Cerebellar nuclear complex (tissue), 1 donor: Measurements from ENCODE around the gene FAT3.

Source experiments
- DNase-seq, 2 experiments: peaks; one replicate each; lab custom pipeline; 2025; lab: John Stamatoyannopoulos, UW

The FAT3 gene

DNA sequence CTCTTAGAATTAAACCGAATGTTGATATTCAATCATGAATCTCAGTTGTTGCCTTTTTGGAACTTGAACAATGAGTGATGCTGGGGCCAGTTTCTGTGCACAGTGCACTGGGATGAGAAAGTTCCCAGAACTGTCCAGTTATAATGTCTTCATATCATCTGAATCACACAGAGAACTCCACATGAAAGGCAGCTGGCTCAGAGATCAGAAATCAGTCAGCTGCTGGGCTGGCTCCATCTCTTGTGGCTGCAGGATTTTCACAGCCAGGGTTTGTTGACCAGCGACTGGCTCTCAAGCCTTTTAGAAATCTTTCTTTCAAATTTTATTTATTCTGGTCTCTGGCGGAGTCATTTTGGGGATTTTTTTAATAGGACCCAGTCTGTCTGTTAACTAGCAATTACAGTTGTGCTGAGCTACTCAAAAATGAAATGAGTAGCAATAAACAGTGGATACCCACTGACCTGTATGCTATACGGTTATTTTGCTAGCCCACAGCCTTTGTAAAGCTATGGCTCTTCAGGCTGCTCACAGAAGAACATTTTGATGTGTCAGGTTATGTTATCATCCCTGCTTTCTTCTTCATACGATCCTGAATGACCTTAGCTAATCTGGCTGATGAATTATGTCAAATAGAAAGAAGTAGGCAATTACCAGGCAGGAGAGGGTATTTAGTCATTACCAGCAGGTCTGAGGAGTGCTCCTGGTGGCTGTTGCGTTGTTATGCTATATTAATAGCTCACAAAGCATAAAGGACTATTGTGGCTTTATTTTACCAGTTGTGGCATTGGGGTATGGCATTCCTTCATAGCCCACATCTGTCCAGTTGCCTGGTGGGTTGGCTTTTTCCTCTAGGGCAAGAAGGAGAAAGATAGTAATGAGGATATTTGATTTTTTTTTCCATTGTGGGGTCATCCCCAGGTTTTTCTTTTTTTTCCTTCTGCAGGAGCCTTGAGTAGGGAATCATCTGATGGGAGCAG lies 3.6 kb downstream of the FAT3 start:
- no peak for DNase-seq

DNA sequence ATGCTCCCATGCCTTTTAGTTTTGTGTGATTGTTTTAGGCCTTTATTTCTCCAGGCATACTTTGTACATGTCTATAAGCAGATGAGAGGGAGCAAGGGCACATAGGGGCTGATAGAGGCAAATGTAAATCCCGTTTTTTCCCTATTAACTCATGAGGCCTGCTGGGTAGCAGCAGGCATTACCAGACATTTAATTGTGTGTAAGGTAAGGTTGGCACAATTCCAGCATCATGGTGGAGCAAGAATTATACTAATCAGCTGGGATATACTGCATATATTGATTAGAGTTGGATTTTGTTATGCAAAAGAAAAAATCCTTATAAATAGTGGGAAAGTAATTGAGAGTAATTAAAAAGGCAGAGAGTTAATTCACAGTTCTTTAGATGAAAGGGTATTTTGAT lies 12.2 kb downstream of the FAT3 start:
- no peak for DNase-seq

DNA sequence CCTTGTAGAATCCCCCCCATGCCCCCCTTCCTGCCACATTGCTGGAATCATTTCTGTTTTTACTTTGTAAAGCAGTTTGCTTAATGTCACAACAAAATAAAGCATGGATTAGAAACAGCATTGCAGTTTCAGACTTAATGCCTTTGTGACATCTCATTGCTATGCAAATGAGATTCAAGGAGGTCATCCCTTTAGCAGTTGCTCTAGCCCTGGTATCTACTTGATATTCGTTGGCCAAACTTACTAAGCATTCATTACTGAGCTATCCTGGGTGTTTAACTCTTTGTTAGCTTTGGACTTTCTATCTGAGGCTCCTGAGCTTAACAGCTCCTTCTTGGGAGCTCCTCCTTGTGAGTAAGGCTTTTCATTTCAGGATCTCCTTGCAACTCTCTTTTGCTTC lies 16.3 kb downstream of the FAT3 start:
- no peak for DNase-seq

DNA sequence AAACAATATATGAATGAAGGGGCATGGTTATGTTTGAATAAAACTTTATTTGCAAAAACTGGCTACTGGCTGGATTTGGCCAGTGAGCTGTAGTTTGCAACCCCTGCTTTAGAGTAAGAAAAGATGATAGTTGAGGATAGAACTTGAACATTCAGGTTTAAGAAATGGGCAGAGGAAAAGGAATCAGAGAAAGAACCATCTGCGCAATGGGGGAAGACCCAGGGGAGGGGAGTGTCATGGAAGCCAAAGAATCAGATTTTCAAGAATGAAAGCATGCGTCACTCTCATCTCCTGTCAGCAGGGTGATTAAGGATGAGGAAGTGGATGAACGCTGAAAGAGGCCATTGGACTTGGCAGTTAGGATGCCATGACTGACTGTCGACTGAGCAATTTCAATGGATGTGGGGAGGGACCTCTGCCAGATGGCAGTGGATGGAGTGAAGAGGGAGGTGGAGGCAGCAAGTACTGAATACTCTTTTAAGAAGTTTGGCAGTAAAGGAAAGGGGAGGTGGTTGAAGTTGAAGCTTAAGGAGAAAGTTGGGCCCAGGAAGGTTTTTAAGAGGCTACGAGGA lies 21.2 kb downstream of the FAT3 start:
- DNase-seq: no peak

DNA sequence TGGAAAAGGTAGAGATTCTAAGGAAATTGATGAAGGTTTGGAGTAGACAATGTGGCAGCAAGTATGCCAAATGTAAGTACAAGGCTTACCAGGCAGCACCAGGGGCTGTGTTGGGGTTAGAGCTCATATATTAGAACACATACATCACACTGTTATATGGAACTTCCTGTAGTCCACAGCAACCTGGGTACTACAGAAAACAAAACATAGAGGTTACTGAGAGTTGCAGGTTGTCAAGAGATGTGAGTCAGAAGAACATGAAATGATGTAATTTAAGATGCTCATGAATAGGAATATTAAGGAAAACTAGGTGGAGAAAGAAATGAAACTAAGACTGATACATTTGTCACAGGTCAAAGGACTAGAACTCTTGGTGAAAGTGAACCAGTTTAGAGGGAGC lies 22.0 kb downstream of the FAT3 start:
- no peak for DNase-seq

DNA sequence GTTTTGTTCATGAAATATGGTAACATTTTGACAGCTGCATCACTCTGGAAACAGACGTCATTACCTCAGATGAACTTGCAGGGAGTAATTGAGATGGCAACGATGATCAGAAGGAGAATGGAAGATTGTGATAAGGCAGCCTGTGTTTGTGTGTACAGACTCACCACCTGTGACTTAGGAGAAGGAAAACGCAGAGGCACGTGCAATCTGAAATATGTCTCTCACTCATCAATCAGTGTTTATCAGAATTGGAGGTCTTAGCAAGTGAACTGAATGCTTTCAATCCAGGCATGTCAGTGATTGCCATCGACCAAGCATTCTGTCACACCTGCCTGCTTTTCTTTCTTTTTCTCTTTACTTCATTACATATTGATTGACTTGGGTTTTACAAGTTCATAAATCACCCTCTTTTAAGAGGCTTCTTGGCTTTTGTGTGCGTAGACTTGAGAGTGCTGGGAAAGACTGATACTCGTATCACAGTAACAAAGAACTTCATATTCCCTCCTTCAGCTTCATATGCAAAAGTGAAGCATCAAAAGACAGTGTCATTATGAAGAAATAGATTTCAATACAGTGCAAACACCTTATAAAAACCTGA lies 24.6 kb downstream of the FAT3 start:
- no peak for DNase-seq

DNA sequence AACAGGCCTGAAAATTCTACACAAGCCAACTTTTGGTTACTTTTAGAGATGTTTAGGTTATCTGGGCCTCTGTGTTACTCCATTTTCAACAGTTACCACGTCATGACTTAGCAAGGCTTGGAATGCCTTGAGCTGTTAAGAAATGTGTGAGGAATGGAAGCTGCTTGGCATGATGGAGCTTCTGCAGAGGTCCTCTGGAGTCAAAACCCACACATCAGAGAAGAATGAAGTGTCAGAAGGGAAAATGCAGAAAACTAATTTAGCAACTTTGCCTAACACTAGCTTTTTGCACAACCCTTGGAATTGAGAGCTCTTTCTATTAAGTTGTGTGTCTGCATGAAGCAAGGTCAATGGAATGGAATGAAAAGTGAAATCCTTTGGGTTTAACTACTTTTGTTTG lies 27.4 kb downstream of the FAT3 start:
- no peak for DNase-seq

DNA sequence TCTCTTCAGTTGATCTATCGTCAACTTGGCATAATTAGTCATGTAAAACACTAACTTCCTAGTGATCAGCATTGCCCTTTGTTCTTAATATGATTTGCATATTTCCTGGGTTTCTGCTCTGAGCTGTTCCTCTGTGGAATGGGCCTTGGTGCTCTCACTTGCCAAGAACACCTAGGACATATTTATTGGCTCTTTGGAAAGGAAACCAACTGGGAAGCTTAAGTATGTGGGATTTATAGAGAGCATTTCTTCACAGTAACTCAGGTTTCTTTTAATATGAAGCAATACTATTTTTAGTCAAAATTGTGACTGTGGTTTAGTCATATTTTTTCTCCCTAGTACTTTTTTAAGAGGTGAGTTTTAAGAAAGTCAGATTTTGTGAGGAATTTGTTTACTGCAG lies 28.8 kb downstream of the FAT3 start:
- DNase-seq: no peak

DNA sequence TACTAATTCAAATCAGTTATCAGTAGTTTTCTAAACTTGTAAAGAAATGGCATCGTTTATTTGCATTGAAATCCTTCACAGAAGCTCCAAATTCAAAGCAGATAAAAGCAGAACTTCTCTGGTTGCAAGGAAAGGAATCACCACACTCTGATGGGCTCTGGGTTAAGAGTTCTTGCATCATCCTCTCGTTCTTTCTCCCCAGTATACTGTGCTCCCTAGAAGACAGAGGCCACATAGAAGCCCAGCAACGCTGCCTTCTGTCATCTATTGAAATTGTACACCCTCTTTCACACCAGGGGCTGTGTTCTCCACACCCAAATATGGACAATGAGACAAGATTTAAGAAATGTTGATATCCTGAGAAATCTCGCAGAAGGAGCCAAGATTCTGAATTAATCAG lies 29.3 kb downstream of the FAT3 start:
- DNase-seq: no peak

DNA sequence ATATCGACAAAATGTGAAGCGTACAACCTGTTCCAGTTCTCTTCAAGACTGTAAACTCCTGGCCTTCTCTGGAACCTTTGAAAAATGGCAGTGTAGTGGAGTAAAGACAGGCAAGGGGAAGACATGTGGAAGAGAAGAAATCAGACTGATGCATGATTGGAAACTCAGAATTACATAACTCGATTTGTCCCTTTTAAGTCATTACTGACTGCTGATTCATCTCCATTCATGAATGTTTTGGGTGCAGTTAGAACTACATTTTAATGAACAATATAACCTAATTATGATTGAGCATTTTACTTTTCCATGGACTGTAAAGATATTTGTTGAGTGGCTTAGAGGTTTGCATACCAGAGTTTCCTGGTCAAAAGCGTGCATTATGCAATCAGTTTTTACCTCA lies 32.9 kb downstream of the FAT3 start:
- DNase-seq: no peak

DNA sequence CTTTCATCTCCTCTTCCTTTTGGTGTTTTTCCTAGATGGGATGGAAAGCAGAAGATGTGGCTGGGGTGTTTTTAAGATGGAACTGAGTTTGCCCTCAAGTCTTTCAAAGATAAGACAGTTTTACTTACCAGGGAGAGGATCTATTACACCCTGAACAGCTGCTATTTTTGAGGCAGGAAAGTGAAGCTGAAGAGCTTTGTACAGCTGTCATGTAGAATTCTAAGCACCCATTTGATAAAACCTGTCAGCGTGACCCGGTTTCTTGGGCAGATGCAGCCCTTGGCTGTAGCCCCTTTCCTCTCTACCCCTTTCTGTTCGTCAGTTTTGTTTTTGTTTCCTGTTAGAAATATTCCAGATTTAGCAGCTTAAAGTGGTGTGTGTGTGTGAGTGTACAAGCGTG lies 35.2 kb downstream of the FAT3 start:
- no peak for DNase-seq

DNA sequence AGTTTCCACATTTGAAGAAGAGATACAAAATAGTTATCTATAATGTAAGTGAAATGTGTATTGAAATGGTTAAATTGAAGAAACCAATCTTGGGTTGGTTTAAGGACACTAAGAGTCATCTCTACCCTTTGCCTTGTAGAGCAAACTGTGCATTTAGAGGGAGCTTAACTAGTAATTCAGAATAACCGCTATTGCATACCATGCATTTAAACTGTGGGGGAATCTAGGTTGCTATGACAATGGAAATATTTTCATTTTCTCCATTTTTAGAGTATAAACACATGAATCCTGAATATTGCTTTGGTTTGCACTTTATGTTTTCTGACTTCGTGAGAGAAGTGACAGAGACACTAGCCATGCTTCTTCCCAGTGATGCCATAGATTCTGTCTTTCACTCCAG lies 39.7 kb downstream of the FAT3 start:
- no peak for DNase-seq

DNA sequence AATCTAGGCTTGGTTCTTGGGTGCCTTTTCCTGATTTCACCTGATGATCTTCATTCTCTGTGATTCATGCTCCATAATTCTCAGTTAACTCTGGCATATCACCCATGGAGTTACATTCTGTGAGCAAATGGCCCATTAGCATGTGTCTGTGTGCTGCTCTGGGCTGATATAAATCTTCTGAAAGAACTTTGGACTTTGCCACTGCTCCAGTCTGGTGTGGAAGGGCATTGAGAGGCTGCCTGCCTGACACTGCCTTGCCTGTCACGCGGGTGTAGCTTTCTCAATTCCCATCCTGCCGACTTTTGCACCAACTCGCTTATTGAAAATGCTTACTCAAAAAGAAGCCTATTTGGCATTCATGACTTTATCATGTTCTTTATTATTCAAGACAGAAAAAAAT lies 42.2 kb downstream of the FAT3 start:
- DNase-seq: no peak

DNA sequence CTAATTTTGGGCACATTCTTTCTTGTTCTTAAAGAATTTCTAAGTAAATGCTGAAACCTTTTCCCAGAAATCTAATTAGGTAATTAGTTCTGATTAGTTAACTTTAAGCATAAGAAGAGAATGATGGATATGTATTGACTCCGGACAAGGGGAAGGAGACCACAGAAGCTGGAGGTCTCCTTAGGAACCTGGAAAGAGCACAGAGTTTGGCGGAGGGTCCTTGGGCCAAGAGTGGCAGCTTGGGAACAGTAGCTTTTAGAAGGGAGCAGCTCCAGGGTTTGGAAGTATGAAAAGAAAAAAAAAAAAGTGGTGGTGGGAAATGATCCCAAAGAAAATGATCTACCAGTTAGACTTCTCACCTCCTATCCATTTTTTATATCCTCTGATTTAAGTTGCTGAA lies 42.7 kb downstream of the FAT3 start:
- DNase-seq: no peak

DNA sequence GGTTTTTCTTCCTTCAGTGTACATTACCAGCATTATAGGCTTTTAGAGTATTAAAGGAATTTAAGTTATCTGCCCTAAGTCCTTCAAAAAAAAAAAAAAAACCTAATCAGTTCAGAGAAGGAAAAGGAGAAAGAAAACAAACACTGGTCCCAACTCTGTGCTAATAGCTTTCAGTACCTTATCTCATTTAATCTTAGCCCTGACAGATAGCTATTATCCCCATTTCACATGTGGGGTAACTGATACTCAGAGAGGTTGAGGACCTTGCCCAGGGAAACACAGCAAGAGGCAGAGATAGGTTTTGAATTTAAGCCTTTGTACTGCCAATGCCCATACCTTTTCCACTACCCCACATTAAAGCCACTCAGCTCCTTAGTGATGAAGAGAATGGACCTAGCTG lies 43.4 kb downstream of the FAT3 start:
- DNase-seq: no peak

DNA sequence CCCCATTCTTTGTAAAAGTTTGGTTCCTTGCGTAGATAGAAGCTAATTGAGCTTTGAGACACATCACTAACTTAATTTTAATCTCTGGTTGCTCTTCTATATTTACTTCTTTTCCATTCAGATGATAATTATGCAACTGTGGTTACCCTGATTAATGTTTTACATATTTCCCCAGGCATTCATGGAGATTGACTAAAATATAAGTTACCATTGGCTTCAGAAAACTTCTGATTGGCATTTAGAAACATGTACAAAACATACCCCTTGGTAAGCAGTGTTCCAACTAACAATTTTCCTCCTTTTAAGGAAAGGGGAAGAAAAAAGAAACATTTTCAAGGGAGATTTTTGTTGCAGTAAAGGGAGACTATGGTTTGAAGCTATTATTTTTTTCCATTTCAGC lies 43.9 kb downstream of the FAT3 start:
- DNase-seq: no peak

DNA sequence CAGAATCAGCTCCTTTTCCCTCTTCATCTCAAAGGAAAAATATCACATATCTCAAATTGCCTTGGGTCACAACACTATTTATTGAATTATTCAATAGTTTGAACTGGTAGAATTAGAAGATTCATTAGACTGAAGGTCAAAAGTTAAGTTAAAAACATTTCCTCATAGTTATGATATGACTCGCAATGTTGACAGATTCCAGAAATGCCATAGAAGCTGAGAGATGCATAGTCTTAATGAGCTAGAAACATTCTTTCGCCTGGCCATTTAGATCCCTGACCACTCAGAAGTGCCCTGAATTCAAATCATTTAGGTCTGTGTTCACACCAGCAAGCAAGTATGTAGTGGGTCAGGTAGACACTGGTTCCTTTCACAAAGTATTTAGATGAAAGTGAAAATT lies 44.4 kb downstream of the FAT3 start:
- no peak for DNase-seq

DNA sequence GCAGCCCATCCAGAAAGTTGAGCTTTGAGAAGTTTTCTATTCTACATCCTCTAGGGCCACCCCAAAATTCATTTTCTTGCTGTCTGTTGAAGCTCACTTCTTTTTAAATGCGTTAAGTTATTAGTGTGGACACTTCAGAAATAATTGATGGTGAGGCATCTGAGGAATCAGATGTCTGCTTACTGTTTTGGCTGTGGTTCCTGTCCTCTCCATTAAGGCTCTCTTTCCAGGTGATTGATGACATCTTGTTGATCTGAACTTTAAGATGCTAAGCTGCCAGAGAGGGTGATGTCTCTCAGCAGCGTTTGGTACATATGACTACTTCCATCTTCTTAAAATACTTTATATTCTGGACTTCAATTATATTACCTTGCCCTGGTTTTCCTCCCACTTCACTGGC lies 45.2 kb downstream of the FAT3 start:
- DNase-seq: no peak

DNA sequence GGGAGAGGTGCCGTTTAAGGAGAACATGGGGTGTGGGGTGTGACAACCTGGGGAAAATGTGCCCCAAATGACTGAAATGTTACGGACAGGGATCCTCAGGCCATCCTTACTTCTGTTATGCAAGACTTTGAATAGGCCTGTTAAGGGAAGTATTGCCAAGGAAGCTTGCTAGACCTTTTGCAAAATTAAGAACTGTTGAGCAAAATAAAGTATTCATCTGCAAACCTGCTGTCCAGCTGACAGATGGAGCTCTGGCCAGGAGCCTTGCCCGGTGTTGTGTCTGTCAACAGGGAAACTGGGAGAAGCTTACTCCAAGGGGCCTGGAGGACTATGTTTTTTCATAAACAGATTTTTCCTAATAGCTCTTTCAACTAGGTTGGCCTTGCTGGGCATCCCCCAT lies 48.0 kb downstream of the FAT3 start:
- no peak for DNase-seq
